Left lung (tissue), 10 donors: ENCODE data around the gene IQCM. TPM values are rescaled to one million over a fixed set of nuclear protein-coding genes. Genes with fewer than 3 reads are reported as not detected.

Experiments used
- ATAC-seq: fragments of 200-7000 bp; cut with Tn5 transposase; one replicate; pipeline ENCODE4 v1.9.1; 2020; ENCODE audit warnings: moderate library complexity
- DNase-seq, 4 donors: peaks; one replicate each; pipeline ENCODE4 v3.0.0-alpha.2; 2013 to 2020
- H3K27ac ChIP-seq, 2 donors: fragments of 200-600 bp; sonication (generic) in 1 of 2; one replicate each; pipeline versions ENCODE4 v1.5.0 to v1.8.0; 2020 to 2021
- H3K27me3 ChIP-seq, 2 donors: fragments of 200-600 bp; sonication (generic) in 1 of 2; one replicate each; pipeline versions ENCODE4 v1.5.0 to v1.8.0; 2020 to 2021
- H3K36me3 ChIP-seq, 2 donors: fragments of 200-600 bp; sonication (generic) in 1 of 2; one replicate each; pipeline versions ENCODE4 v1.5.0 to v1.8.0; 2020 to 2021
- H3K4me1 ChIP-seq, 2 donors: fragments of 200-600 bp; one replicate each; pipeline ENCODE4 v1.8.0; 2021
- H3K4me3 ChIP-seq, 2 donors: fragments of 200-600 bp; sonication (generic) in 1 of 2; one replicate each; pipeline versions ENCODE4 v1.5.0 to v1.8.0; 2020 to 2021; ENCODE audit warnings: mild to moderate bottlenecking in 1 of 2
- H3K9me3 ChIP-seq, 2 donors: fragments of 200-600 bp; sonication (generic) in 1 of 2; one replicate each; pipeline versions ENCODE4 v1.5.0 to v1.8.0; 2020 to 2021
- CTCF ChIP-seq, 2 donors: fragments of 200-600 bp; sonication (generic) in 1 of 2; IDR thresholded peaks; one replicate each; pipeline versions ENCODE4 v1.5.0 to v1.8.0; 2021; ENCODE audit warnings: antibody characterized with exemption in 2 of 2
- intact Hi-C, 2 donors: fragments of 100-400 bp; cut with DNase I; formaldehyde crosslinking; loops; one replicate each; pipeline versions ENCODE4 v1.11.2 to v1.14.2; 2022
- polyA plus RNA-seq, 6 donors: library from polyadenylated mRNA; unstranded; fragments of 120-200 nt; gene quantifications; one replicate each; pipeline ENCODE4 v1.2.1, GENCODE V29; 2013; ENCODE audit not compliant: insufficient read length in 6 of 6
- total RNA-seq, 2 donors: library from RNA; stranded (reverse); fragmentation: NEBNext Ultra II Directional; extraction: Animal tissue kit (Norgen Biotek cat#: 25700); gene quantifications; one replicate each; pipeline ENCODE4 v1.2.1, GENCODE V29; 2021
- donor health status: DM: no; HTN: yes; CAD: no.
- donor health status: DM: no; HTN: no; CAD: no.

IQCM gene
- total and polyA plus RNA-seq, 8 donors = not detected

GRCh38 chr4:149794352-149794751 lies 21.3 kb downstream of the IQCM start:
- TF ChIP-seq CTCF (IDR thresholded peaks at IDR 0.05) = no peak
- Histone ChIP-seq H3K36me3 (no peaks in the 10 kb centered on the region), H3K9me3 (no peaks in the 10 kb centered on the region), H3K27me3 (no peaks in the 10 kb centered on the region), H3K4me1 (no peaks in the 10 kb centered on the region), H3K27ac (no peak overlapping the region), H3K4me3 (no peak overlapping the region)
- intact Hi-C loops = no loop called here
- ATAC-seq (no peak), DNase-seq (no peak)

GRCh38 chr4:149793459-149793858 lies 22.2 kb downstream of the IQCM start:
- ATAC-seq = no peak
- Histone ChIP-seq H3K27ac (no peak overlapping the region), H3K9me3 (no peaks in the 10 kb centered on the region), H3K4me3 (no peak overlapping the region), H3K4me1 (no peaks in the 10 kb centered on the region), H3K36me3 (no peaks in the 10 kb centered on the region), H3K27me3 (no peaks in the 10 kb centered on the region)
- no peak for TF ChIP-seq CTCF (IDR thresholded peaks at IDR 0.05)
- intact Hi-C loops = no loop called here
- DNase-seq = no peak

GRCh38 chr4:149791851-149792250 lies 23.8 kb downstream of the IQCM start:
- no peak for TF ChIP-seq CTCF (IDR thresholded peaks at IDR 0.05)
- intact Hi-C loops = no loop called here
- H3K4me3 ChIP-seq = no peak overlapping the region
- DNase-seq (no peak), ATAC-seq (no peak)
- H3K4me1 ChIP-seq = no peaks in the 10 kb centered on the region
- no peaks in the 10 kb centered on the region for H3K27me3 ChIP-seq
- H3K36me3 ChIP-seq = no peaks in the 10 kb centered on the region
- no peaks in the 10 kb centered on the region for H3K9me3 ChIP-seq
- H3K27ac ChIP-seq = no peak overlapping the region

- no peaks in the 10 kb centered on the region for H3K9me3 ChIP-seq
- ATAC-seq (peak; percentile 50), DNase-seq (peak in 1 of 4 donors; percentile 32)
- intact Hi-C loops = no loop called here
- H3K27ac ChIP-seq = no peak overlapping the region
- no peaks in the 10 kb centered on the region for H3K4me1 ChIP-seq
- no peaks in the 10 kb centered on the region for H3K27me3 ChIP-seq
- TF ChIP-seq CTCF (IDR thresholded peaks at IDR 0.05) = no peak
- no peaks in the 10 kb centered on the region for H3K36me3 ChIP-seq
- H3K4me3 ChIP-seq = no peak overlapping the region
Measured at GRCh38 chr4:149790172-149790907, 25.3 kb downstream of the IQCM start.

GRCh38 chr4:149788300-149788699 lies 27.3 kb downstream of the IQCM start:
- no peak for DNase-seq
- Histone ChIP-seq H3K4me3 (no peak overlapping the region), H3K36me3 (no peaks in the 10 kb centered on the region), H3K9me3 (no peaks in the 10 kb centered on the region), H3K27me3 (no peaks in the 10 kb centered on the region), H3K27ac (no peak overlapping the region), H3K4me1 (no peaks in the 10 kb centered on the region)
- TF ChIP-seq CTCF (IDR thresholded peaks at IDR 0.05) = no peak
- ATAC-seq = no peak
- intact Hi-C loops = no loop called here
